IMR-90 (cell line): ENCODE data around the gene BPIFB2. TPM values are rescaled to one million over a fixed set of nuclear protein-coding genes. Genes with fewer than 3 reads are reported as not detected.
A peak's percentile ranks its signal among the peaks of the same experiment; 100 is the strongest.

Source experiments
- ATAC-seq: fragments of 200-7000 bp; cut with Tn5 transposase; 2 replicates; pipeline ENCODE4 v1.9.1; 2020; ENCODE audit warnings: low read depth, mild to moderate bottlenecking, moderate library complexity
- BruUV-seq: library from RNA; stranded (reverse); fragments of 400-500 nt; replicated peaks from 2 replicates; lab custom pipeline; 2021; lab: Mats Ljungman, UMichigan
- CTCF ChIA-PET: fragments of 300-600 bp; formaldehyde crosslinking; extraction: SDS; loops from one replicate; lab custom pipeline; 2021; ENCODE audit warnings: antibody characterized with exemption; lab: Yijun Ruan, JAX
- POLR2A ChIA-PET: fragments of 300-600 bp; sonication (Branson Sonifier 250); formaldehyde crosslinking; loops from one replicate; lab custom pipeline; 2022; ENCODE audit warnings: antibody characterized with exemption; ENCODE audit not compliant: unreplicated experiment; lab: Charles Lee
- DNase-seq: peaks from one replicate; pipeline ENCODE4 v3.0.0; 2013
- H2AFZ ChIP-seq: replicated peaks from 2 replicates; pipeline ENCODE3; 2013; ENCODE audit warnings: low read length, mild to moderate bottlenecking; ENCODE audit not compliant: poor library complexity
- H2AK5ac ChIP-seq: 2 replicates; pipeline ENCODE4 v1.6.1; 2013; ENCODE audit warnings: low read depth, low read length, inconsistent platforms
- H2AK9ac ChIP-seq: replicated peaks from 2 replicates; pipeline ENCODE3; 2013; ENCODE audit warnings: mild to moderate bottlenecking, low read depth, low read length, moderate library complexity; ENCODE audit not compliant: poor library complexity
- H2BK120ac ChIP-seq: 2 replicates; pipeline ENCODE4 v1.6.1; 2013; ENCODE audit warnings: low read depth, low read length, inconsistent platforms
- H2BK15ac ChIP-seq: 3 replicates; pipeline ENCODE4 v1.6.1; 2013; ENCODE audit warnings: low read depth, low read length, inconsistent platforms
- H2BK20ac ChIP-seq: 2 replicates; pipeline ENCODE4 v1.6.1; 2013; ENCODE audit warnings: low read depth, mild to moderate bottlenecking, inconsistent platforms, low read length, moderate library complexity
- H2BK5ac ChIP-seq: 2 replicates; pipeline ENCODE4 v1.6.1; 2013; ENCODE audit warnings: mild to moderate bottlenecking, low read depth, low read length, inconsistent platforms; ENCODE audit not compliant: poor library complexity, severe bottlenecking
- H3K14ac ChIP-seq: replicated peaks from 2 replicates; pipeline ENCODE4 v1.6.1; 2013; ENCODE audit warnings: low read depth, low read length, inconsistent platforms
- H3K18ac ChIP-seq: 2 replicates; pipeline ENCODE4 v1.6.1; 2013; ENCODE audit warnings: low read depth, low read length, control low read depth
- H3K23ac ChIP-seq: 2 replicates; pipeline ENCODE4 v1.6.1; 2013; ENCODE audit warnings: low read depth, low read length, inconsistent platforms
- H3K27ac ChIP-seq: 2 replicates; pipeline ENCODE4 v1.5.1; 2013; ENCODE audit warnings: mild to moderate bottlenecking, control low read depth, low read length; ENCODE audit not compliant: insufficient read depth
- H3K27me3 ChIP-seq: 2 replicates; pipeline ENCODE4 v1.6.1; 2013; ENCODE audit warnings: low read length; ENCODE audit not compliant: control insufficient read depth, insufficient read depth
- H3K36me3 ChIP-seq: 2 replicates; pipeline ENCODE4 v1.6.1; 2013; ENCODE audit warnings: low read length, mixed read lengths; ENCODE audit not compliant: control insufficient read depth, insufficient read depth
- H3K4ac ChIP-seq: 2 replicates; pipeline ENCODE4 v1.6.1; 2013; ENCODE audit warnings: low read depth, low read length, inconsistent platforms
- H3K4me1 ChIP-seq: 2 replicates; pipeline ENCODE4 v1.6.1; 2013; ENCODE audit warnings: low read length, mixed read lengths; ENCODE audit not compliant: control insufficient read depth, insufficient read depth
- H3K4me2 ChIP-seq: 2 replicates; pipeline ENCODE4 v1.6.1; 2013; ENCODE audit warnings: low read depth, mild to moderate bottlenecking, control low read depth, low read length, moderate library complexity
- H3K4me3 ChIP-seq: 2 replicates; pipeline ENCODE4 v1.5.1; 2013; ENCODE audit warnings: low read depth, mild to moderate bottlenecking, control low read depth, low read length, moderate library complexity; ENCODE audit not compliant: insufficient read depth
- H3K56ac ChIP-seq: 2 replicates; pipeline ENCODE4 v1.6.1; 2013; ENCODE audit warnings: low read length, inconsistent platforms; ENCODE audit not compliant: insufficient read depth; ENCODE audit errors: extremely low read depth
- H3K79me1 ChIP-seq, 2 experiments: 2 replicates each; pipeline ENCODE4 v1.6.1; 2013; ENCODE audit warnings: low read length in 2 of 2, inconsistent platforms in 1 of 2, low read depth in 1 of 2
- H3K9ac ChIP-seq: 2 replicates; pipeline ENCODE4 v1.6.1; 2013; ENCODE audit warnings: low read depth, low read length, control low read depth
- H3K9me1 ChIP-seq: 2 replicates; pipeline ENCODE4 v1.6.1; 2013; ENCODE audit warnings: low read length, inconsistent platforms; ENCODE audit not compliant: insufficient read depth
- H3K9me3 ChIP-seq: 2 replicates; pipeline ENCODE4 v1.6.1; 2013; ENCODE audit warnings: low read length; ENCODE audit not compliant: control insufficient read depth, insufficient read depth
- H4K20me1 ChIP-seq: 2 replicates; pipeline ENCODE4 v1.6.1; 2013; ENCODE audit warnings: low read length, inconsistent platforms; ENCODE audit not compliant: insufficient read depth
- H4K5ac ChIP-seq: 2 replicates; pipeline ENCODE4 v1.6.1; 2013; ENCODE audit warnings: mild to moderate bottlenecking, low read depth, low read length, control low read depth
- H4K8ac ChIP-seq, 2 experiments: 2 replicates each; pipeline ENCODE4 v1.6.1; 2013; ENCODE audit warnings: low read depth in 2 of 2, low read length in 2 of 2, control low read depth in 1 of 2, inconsistent platforms in 1 of 2
- H4K91ac ChIP-seq: 2 replicates; pipeline ENCODE4 v1.6.1; 2013; ENCODE audit warnings: low read depth, low read length, inconsistent platforms; ENCODE audit not compliant: insufficient read depth
- BHLHE40 ChIP-seq: fragments of 150-350 bp; IDR thresholded peaks from 2 replicates; pipeline ENCODE4 v1.6.1; 2016; ENCODE audit warnings: mild to moderate bottlenecking, low read depth, low read length
- CEBPB ChIP-seq: IDR thresholded peaks from 2 replicates; pipeline ENCODE4 v1.6.1; 2012; ENCODE audit warnings: low read depth, low read length, improper control_type of control experiment
- CHD1 ChIP-seq: IDR thresholded peaks from 2 replicates; pipeline ENCODE4 v1.6.1; 2012; ENCODE audit warnings: low read depth, low read length, improper control_type of control experiment
- FOS ChIP-seq: fragments of 150-350 bp; IDR thresholded peaks from 2 replicates; pipeline ENCODE4 v1.6.1; 2016; ENCODE audit warnings: low read depth, low read length
- MAFK ChIP-seq: IDR thresholded peaks from 2 replicates; pipeline ENCODE4 v1.6.1; 2012; ENCODE audit warnings: low read depth, low read length, improper control_type of control experiment
- MAZ ChIP-seq: IDR thresholded peaks from 2 replicates; pipeline ENCODE4 v1.6.1; 2012; ENCODE audit warnings: low read depth, mild to moderate bottlenecking, low read length, improper control_type of control experiment, moderate library complexity, borderline replicate concordance
- MXI1 ChIP-seq: IDR thresholded peaks from 2 replicates; pipeline ENCODE4 v1.6.1; 2012; ENCODE audit warnings: low read depth, mild to moderate bottlenecking, low read length, moderate library complexity, borderline replicate concordance
- POLR2A ChIP-seq: IDR thresholded peaks from 2 replicates; pipeline ENCODE4 v1.6.1; 2012; ENCODE audit warnings: mild to moderate bottlenecking, low read depth, low read length
- RAD21 ChIP-seq: IDR thresholded peaks from 2 replicates; pipeline ENCODE4 v1.6.1; 2012; ENCODE audit warnings: low read length, improper control_type of control experiment
- RCOR1 ChIP-seq: IDR thresholded peaks from 2 replicates; pipeline ENCODE4 v1.6.1; 2012; ENCODE audit warnings: mild to moderate bottlenecking, low read length, improper control_type of control experiment; ENCODE audit not compliant: insufficient replicate concordance
- RFX5 ChIP-seq: IDR thresholded peaks from 2 replicates; pipeline ENCODE4 v1.8.0; 2012; ENCODE audit warnings: low read depth, mild to moderate bottlenecking, low read length, moderate library complexity
- SMC3 ChIP-seq: fragments of 150-350 bp; IDR thresholded peaks from 2 replicates; pipeline ENCODE4 v1.6.1; 2016; ENCODE audit warnings: low read depth, mild to moderate bottlenecking, antibody characterized with exemption, low read length, moderate library complexity
- WGBS, 2 experiments: methylation state at CpG; one replicate each; pipeline versions ENCODE4 v1.1.5 to v1.1.7; 2013; ENCODE audit warnings: missing lambda C conversion rate in 2 of 2; ENCODE audit not compliant: insufficient read length in 1 of 2; ENCODE audit errors: extremely low coverage in 2 of 2; 5-methylcytosine and 5-hydroxymethylcytosine counted together
- dilution Hi-C: fragments of 300-500 bp; cut with HindIII; formaldehyde crosslinking; loops from one replicate; pipeline ENCODE4 v1.14.3; 2018; ENCODE audit warnings: low sequenced_read_pairs; ENCODE audit not compliant: unreplicated experiment
- in situ Hi-C: fragments of 300-500 bp; cut with MboI; formaldehyde crosslinking; loops from 3 replicates; pipeline ENCODE4 v1.14.3; 2019; ENCODE audit warnings: low sequenced_read_pairs, inconsistent platforms, mixed read lengths
- intact Hi-C: fragments of 100-400 bp; cut with micrococcal nuclease; formaldehyde crosslinking; loops from 2 replicates; pipeline ENCODE4 v1.10.0; 2022
- polyA plus RNA-seq, 3 experiments: library from polyadenylated mRNA; depleted of rRNA; stranded (reverse); fragments of >200 nt; gene quantifications; 2 replicates each; pipeline ENCODE4 v1.2.3, GENCODE V29; 2012; ENCODE audit warnings: low replicate concordance in 1 of 3
- total RNA-seq: library from RNA; depleted of rRNA; stranded (reverse); fragments of >200 nt; gene quantifications from 2 replicates; pipeline ENCODE4 v1.2.3, GENCODE V29; 2012
- TF ChIP-seq, protein P1 (sequence below): conservative IDR thresholded peaks from 2 replicates; pipeline ENCODE4 v1.5.1; 2012; ENCODE audit warnings: mild to moderate bottlenecking, low read depth, low read length, improper control_type of control experiment
- TF ChIP-seq, protein P2 (sequence below): fragments of 150-350 bp; IDR thresholded peaks from 2 replicates; pipeline ENCODE4 v1.6.1; 2017; ENCODE audit warnings: mild to moderate bottlenecking, antibody characterized with exemption, low read length, low read depth
- TF ChIP-seq, protein P3 (sequence below): fragments of 150-350 bp; IDR thresholded peaks from 2 replicates; pipeline ENCODE4 v1.6.1; 2016; ENCODE audit warnings: low read depth, mild to moderate bottlenecking, low read length, moderate library complexity, borderline replicate concordance

The BPIFB2 gene
- total and polyA plus RNA-seq, 2 of the 4 experiments (the other 2 are of a cell fraction): not detected

DNA sequence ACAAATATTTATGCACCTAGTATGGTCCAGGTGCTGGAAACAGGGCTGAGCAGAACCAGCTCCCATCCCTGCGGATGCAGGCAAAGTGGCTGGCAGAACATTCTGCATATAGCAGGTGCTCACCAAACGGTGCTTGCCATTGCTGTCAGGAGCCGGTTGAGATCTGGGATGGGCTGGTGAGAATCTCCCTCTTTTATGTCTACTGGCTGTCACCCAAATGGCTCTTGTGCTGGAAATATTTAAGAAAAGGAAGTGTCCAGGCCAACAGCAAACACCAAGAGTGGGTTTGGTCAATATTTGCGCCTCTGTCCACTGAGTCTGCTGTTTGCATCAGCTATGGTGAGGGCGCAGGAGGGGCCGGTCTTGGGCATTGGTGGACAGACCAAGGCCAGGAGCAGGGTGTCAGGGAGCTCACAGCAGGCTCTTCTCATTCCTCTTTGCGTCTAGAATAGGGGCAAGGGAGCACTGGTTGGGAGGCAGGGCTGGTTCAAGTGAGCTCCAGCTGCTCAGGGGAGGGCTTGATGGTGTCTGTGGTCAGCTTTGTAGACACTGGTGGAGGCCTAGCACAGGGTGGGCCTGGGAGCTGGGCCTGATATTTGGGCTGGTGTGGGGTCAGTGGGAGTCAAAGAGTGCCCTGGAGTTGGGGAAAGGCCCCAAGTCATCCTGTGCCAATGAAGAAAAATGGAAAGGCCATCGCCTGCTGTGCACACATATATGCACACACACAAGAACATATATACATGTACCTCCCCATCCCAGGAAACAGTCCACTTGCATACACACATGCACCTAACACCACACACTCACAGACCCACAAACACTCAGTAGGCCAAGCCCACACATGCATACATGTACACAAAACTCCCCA lies 1.4 kb upstream of the BPIFB2 start:
- ATAC-seq: no peak
- TF ChIP-seq MXI1 (no peak), RFX5 (no peak), CEBPB (no peak), CHD1 (no peak), RCOR1 (no peak), POLR2A (no peak), SMC3 (no peak), FOS (no peak), MAFK (no peak), MAZ (no peak), RAD21 (no peak), BHLHE40 (no peak)
- TF ChIP-seq, protein P1, sequence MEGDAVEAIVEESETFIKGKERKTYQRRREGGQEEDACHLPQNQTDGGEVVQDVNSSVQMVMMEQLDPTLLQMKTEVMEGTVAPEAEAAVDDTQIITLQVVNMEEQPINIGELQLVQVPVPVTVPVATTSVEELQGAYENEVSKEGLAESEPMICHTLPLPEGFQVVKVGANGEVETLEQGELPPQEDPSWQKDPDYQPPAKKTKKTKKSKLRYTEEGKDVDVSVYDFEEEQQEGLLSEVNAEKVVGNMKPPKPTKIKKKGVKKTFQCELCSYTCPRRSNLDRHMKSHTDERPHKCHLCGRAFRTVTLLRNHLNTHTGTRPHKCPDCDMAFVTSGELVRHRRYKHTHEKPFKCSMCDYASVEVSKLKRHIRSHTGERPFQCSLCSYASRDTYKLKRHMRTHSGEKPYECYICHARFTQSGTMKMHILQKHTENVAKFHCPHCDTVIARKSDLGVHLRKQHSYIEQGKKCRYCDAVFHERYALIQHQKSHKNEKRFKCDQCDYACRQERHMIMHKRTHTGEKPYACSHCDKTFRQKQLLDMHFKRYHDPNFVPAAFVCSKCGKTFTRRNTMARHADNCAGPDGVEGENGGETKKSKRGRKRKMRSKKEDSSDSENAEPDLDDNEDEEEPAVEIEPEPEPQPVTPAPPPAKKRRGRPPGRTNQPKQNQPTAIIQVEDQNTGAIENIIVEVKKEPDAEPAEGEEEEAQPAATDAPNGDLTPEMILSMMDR: no peak
- TF ChIP-seq, protein P2, sequence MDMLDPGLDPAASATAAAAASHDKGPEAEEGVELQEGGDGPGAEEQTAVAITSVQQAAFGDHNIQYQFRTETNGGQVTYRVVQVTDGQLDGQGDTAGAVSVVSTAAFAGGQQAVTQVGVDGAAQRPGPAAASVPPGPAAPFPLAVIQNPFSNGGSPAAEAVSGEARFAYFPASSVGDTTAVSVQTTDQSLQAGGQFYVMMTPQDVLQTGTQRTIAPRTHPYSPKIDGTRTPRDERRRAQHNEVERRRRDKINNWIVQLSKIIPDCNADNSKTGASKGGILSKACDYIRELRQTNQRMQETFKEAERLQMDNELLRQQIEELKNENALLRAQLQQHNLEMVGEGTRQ: no peak
- TF ChIP-seq, protein P3, sequence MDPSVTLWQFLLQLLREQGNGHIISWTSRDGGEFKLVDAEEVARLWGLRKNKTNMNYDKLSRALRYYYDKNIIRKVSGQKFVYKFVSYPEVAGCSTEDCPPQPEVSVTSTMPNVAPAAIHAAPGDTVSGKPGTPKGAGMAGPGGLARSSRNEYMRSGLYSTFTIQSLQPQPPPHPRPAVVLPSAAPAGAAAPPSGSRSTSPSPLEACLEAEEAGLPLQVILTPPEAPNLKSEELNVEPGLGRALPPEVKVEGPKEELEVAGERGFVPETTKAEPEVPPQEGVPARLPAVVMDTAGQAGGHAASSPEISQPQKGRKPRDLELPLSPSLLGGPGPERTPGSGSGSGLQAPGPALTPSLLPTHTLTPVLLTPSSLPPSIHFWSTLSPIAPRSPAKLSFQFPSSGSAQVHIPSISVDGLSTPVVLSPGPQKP: no peak

More for the DNA sequence above, 1.4 kb upstream of the BPIFB2 start:
- Histone ChIP-seq H3K9me1 (no peaks in the 10 kb centered on the region), H3K4me3 (no peak overlapping the region), H3K27ac (no peak overlapping the region), H2BK120ac (no peak overlapping the region), H2BK20ac (no peak overlapping the region), H4K91ac (no peak overlapping the region), H2AK5ac (no peak overlapping the region), H2BK15ac (no peak overlapping the region), H3K18ac (no peak overlapping the region), H3K4me2 (no peak overlapping the region), H3K56ac (no peak overlapping the region), H3K9me3 (no peaks in the 10 kb centered on the region), H2AK9ac (peak overlapping the region; percentile 16), H3K14ac (no peak overlapping the region), H3K36me3 (no peaks in the 10 kb centered on the region), H2BK5ac (no peak overlapping the region), H4K20me1 (no peaks in the 10 kb centered on the region; the same call in 1 of the 2 replicates), H3K9ac (no peak overlapping the region), H2AFZ (no peak overlapping the region), H3K4ac (no peak overlapping the region), H3K23ac (no peak overlapping the region), H3K79me1 (no peaks in the 10 kb centered on the region), H4K5ac (no peak overlapping the region), H3K4me1 (no peaks in the 10 kb centered on the region), H3K27me3 (peaks cover 3% of the 10 kb centered on the region), H4K8ac (no peak overlapping the region)
- POLR2A ChIA-PET: no interaction called here
- intact Hi-C loops (no loop called here), in situ Hi-C loops (no loop called here), dilution Hi-C loops (no loop called here)
- CTCF ChIA-PET: no interaction called here
- no peak for DNase-seq
- no TSS peak for BruUV-seq
- WGBS, 2 experiments: 35% methylated on average over 3 of the region's 8 CpGs; no CpG with 5 or more reads in 1 of the 2 experiments
